GM19023 (cell line): ENCODE measurements around the gene FIBCD1.

ENCODE experiments used
- ATAC-seq: cut with Tn5 transposase; IDR thresholded peaks from one replicate; pipeline ENCODE4 v1.9.1; 2021; ENCODE audit warnings: mild to moderate bottlenecking, moderate library complexity; ENCODE audit not compliant: unreplicated experiment

FIBCD1 gene

DNA sequence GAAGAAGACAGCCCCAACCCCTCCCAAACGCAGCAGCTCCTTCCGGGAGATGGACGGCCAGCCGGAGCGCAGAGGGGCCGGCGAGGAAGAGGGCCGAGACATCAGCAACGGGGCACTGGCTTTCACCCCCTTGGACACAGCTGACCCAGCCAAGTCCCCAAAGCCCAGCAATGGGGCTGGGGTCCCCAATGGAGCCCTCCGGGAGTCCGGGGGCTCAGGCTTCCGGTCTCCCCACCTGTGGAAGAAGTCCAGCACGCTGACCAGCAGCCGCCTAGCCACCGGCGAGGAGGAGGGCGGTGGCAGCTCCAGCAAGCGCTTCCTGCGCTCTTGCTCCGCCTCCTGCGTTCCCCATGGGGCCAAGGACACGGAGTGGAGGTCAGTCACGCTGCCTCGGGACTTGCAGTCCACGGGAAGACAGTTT is 54.9 kb downstream of the FIBCD1 start:
- no peak for ATAC-seq

- no peak for ATAC-seq
These were observed 55.6 kb downstream of the FIBCD1 start for GRCh38 chr9:130883479-130883878.

DNA sequence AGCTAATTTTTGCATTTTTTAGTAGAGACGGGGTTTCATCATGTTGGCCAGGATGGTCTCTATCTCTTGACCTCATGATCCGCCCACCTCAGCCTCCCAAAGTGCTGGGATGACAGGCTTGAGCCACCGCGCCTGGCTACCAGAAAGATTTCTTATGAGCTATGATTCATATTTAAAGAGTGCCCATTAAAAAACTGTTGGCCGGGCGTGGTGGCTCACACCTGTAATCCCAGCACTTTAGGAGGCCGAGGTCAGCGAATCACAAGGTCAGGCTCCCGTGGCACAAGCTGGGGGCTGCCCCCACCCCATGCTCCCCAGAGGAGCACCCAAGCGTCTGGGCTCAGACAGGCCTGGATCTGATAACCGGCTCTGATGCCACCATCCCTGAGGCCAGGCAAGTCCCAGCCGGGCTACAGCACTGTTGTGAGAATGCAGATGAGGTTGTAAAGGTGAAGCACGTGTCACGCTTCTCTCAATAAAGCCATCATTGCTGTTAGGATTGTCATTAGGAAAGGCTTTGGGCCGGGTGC is 56.3 kb downstream of the FIBCD1 start:
- ATAC-seq, result no peak

DNA sequence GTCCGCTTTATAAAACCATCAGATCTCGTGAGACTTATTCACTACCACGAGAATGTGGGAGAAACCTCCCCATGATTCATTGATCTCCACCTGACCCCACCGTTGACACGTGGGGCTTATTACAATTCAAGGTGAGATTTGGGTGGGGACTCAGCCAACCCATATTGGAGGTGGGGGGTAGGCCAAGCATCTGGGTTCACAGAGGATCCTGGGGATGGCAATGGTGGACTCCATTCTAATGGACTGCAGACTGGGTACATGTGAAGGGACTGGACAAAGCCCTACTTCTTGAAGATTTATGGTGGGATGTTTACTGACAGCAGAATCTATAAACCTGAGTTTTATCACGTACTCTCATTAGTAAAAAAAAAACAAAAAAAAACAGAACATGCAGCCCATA is 57.5 kb downstream of the FIBCD1 start:
- ATAC-seq, result no peak

GRCh38 chr9:130880599-130881220 is 58.3 kb downstream of the FIBCD1 start:
- ATAC-seq, result no peak

GRCh38 chr9:130879863-130880411 is 59.1 kb downstream of the FIBCD1 start:
- ATAC-seq, result no peak

- no peak for ATAC-seq
These were observed 60.8 kb downstream of the FIBCD1 start for GRCh38 chr9:130878295-130878694.

- ATAC-seq, result no peak
These were observed 61.7 kb downstream of the FIBCD1 start for GRCh38 chr9:130877300-130877699.

GRCh38 chr9:130874783-130875182 is 64.3 kb downstream of the FIBCD1 start:
- no peak for ATAC-seq

GRCh38 chr9:130873966-130874365 is 65.1 kb downstream of the FIBCD1 start:
- no peak for ATAC-seq

DNA sequence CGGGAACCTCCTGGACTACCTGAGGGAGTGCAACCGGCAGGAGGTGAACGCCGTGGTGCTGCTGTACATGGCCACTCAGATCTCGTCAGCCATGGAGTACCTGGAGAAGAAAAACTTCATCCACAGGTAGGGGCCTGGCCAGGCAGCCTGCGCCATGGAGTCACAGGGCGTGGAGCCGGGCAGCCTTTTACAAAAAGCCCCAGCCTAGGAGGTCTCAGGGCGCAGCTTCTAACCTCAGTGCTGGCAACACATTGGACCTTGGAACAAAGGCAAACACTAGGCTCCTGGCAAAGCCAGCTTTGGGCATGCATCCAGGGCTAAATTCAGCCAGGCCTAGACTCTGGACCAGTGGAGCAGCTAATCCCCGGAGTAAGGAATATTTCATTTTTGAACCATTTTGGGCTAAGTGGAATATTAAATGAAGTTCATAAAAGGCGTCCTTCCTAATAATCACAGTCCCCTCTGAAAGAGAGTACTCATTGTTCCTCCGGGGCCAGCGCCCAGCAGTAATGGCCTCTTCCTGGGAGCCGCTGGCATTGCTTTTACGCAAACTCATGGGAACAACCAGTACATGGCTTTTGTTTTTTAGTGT is 66.0 kb downstream of the FIBCD1 start:
- no peak for ATAC-seq

DNA sequence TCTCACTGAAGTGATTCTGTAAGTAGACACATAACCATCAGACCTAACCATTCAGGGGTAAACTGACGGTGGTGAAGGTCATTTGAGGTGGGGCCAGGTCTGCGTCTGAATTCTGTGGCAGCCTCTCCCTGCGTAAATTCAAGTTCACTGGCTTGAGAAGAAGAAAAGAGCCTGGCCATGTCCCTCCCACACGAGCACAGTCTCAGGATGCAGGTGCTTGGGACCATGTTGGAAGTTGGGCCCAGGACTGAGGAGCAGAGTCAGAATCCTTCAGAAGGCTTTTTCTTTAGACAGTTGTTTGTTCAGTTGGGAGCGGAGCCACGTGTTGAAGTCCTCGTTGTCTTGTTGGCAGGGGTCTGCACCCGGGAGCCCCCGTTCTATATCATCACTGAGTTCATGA is 66.5 kb downstream of the FIBCD1 start:
- no peak for ATAC-seq

- no peak for ATAC-seq
These were observed 67.0 kb downstream of the FIBCD1 start for GRCh38 chr9:130872093-130872492.

GRCh38 chr9:130871395-130872062 is 67.5 kb downstream of the FIBCD1 start:
- no peak for ATAC-seq

DNA sequence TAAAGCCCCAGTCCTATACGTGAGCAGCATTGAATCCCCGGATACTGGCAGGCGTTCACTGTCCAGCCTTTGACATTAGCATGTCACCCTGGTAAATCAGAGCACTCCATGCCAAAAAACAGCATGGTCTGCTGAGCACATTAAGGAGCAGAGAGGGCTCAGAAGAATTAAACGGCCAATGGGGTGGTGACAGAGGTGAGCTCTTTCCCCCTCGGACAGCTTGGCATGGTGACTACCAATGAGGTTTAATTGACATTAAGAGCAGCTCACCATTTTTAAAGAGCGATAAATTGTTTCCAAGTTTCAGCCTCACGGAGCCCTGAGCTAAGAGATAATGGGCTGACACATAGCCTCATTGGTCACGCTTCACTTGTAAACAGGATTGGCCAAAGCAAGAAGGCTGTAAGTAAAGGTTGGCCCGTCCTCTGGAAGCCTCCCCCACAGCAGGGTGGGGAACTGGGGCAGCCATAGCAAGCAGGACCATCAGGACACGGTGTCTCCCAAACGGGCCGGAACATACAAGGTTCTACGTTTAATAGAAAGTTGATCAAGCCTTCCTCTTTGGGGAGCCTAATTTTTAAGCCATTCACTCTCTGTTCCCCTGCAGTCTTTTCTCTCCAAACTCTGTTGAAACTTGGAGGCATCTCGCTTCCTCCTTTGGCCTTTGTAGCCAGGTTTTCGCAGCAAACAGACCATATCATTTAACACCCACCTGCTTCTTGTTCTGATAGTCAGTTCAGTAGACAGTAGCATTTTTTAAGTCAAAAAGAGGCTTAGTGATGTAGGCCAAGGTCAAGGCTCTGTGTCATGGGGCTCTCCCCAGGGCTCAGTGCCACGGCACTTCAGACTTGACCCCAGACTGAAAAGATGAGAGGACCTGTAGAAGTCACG is 68.3 kb downstream of the FIBCD1 start:
- no peak for ATAC-seq

DNA sequence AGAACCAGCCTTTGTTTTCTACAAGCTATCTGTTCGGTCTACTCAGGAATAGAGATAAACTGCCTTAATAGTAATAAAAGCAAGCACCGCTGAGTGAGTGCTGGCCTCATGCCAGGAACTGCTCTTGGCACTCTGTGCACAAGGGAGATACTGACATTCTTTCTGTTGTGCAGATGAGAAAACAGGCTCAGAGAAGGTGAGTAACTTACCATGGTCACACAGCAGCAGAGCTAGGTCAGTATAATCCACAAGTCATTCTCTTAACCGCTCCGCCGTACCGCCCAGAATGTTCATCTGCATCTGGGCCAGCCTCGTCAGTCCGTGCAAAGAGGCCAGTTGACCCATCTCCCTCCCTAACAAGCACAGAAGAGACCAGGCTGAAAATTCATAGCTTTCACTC is 69.8 kb downstream of the FIBCD1 start:
- ATAC-seq, result no peak

DNA sequence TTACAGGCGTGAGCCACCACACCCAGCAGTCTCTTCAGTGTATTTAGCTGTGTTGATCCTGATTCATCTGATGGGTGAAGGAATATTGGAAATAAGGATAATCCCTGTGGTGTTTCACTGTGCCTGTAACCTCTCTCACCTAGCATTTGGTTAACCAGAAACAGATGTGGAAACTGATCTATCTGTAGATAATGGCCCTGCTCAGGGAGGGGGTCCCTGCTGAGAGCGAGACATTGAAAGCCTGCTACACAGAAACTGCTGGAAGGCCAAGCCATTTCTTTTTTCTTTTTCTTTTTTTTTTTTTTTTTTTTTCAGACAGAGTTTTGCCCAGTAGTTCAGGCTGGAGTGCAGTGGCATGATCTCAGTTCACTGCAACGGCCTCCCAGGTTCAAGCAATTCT is 70.8 kb downstream of the FIBCD1 start:
- no peak for ATAC-seq

DNA sequence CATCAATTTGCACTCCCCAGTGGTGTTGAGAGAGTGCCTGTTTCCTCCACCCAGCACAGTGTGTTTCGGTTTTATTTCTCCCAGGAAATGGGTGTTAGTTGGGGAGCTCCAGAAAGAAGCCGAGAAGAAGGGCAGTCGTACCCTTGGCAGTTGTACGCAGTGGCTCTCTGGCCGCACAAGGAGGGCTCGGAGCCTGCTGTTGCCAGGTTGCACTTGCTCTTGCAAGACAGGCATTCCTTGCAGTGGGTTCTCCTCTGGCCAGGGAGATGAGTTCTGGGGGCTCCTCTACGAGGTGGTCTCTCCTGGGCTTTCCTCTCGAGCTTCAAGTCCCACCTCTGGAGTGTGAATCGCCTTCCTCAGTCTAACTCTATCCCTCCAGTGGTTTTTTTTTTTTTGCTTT is 71.5 kb downstream of the FIBCD1 start:
- ATAC-seq, result no peak

GRCh38 chr9:130866474-130866965 is 72.5 kb downstream of the FIBCD1 start:
- ATAC-seq, result no peak

DNA sequence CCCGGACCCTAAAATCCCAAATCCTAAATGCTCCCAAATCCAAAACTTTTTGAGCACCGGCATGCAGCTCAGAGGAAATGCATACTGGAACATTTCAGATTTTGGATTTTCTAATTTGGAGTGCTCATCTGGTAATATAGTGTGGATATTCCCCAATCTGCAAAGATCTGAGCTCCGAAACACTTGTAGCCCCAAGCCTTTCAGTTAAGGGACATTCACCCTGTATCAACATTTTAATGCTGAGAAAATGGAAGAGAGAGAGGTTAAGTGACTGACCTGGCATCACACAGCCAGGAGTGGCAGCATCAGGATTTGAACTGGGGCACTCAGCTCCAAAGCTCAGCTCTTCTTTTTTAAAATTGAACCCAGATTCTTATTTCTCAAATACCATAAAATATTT is 73.1 kb downstream of the FIBCD1 start:
- ATAC-seq, result no peak

- ATAC-seq, result no peak
These were observed 74.5 kb downstream of the FIBCD1 start for GRCh38 chr9:130864541-130864940.
